Keratinocyte (primary cell): ENCODE results near the gene CCDC170. TPM values are rescaled to one million over a fixed set of nuclear protein-coding genes. Genes with fewer than 3 reads are reported as not detected.

Experiments used
- DNase-seq: peaks from one replicate; pipeline ENCODE4 v3.0.0-alpha.2; 2011; ENCODE audit warnings: low read depth, missing footprints, low spot score
- FAIRE-seq: peaks from 2 replicates; lab custom pipeline; 2011; peaks lifted over from hg19 to GRCh38; lab: Jason Lieb, UNC
- H2AFZ ChIP-seq: 2 replicates; pipeline ENCODE4 v1.6.0; 2012; ENCODE audit warnings: low read length, control low read depth, inconsistent platforms; ENCODE audit not compliant: control insufficient read depth
- H3K27ac ChIP-seq: 2 replicates; pipeline ENCODE4 v1.5.1; 2011; ENCODE audit warnings: low read length; ENCODE audit not compliant: control insufficient read depth, insufficient read depth
- H3K27me3 ChIP-seq: 3 replicates; pipeline ENCODE4 v1.6.0; 2011; ENCODE audit warnings: low read length; ENCODE audit not compliant: control insufficient read depth, insufficient read depth; ENCODE audit errors: extremely low read depth
- H3K36me3 ChIP-seq, 2 experiments: 2 replicates in 1 of 2; 3 replicates in 1 of 2; pipeline ENCODE4 v1.5.1; 2011; ENCODE audit warnings: low read length in 2 of 2, mild to moderate bottlenecking in 1 of 2; ENCODE audit not compliant: control insufficient read depth in 2 of 2, insufficient read depth in 2 of 2; ENCODE audit errors: extremely low read depth in 1 of 2
- H3K4me1 ChIP-seq: 3 replicates; pipeline ENCODE4 v1.5.1; 2011; ENCODE audit warnings: low read length; ENCODE audit not compliant: control insufficient read depth, insufficient read depth; ENCODE audit errors: extremely low read depth
- H3K4me2 ChIP-seq: 3 replicates; pipeline ENCODE4 v1.6.0; 2011; ENCODE audit warnings: low read depth, low read length; ENCODE audit not compliant: control insufficient read depth, insufficient read depth; ENCODE audit errors: extremely low read depth
- H3K4me3 ChIP-seq, 3 experiments: fragments of 200-600 bp in 1 of 3; sonication (generic) in 1 of 3; 2 replicates in 2 of 3; 3 replicates in 1 of 3; pipeline ENCODE4 v1.5.1; 2011 to 2016; ENCODE audit warnings: low read length in 3 of 3, mild to moderate bottlenecking in 3 of 3, control low read depth in 2 of 3, inconsistent platforms in 1 of 3, low read depth in 1 of 3, mixed read lengths in 1 of 3, mixed run types in 1 of 3, moderate library complexity in 1 of 3; ENCODE audit not compliant: control insufficient read depth in 2 of 3, insufficient read depth in 2 of 3; ENCODE audit errors: extremely low read depth in 1 of 3
- H3K79me2 ChIP-seq: 2 replicates; pipeline ENCODE4 v1.6.0; 2012; ENCODE audit warnings: low read length; ENCODE audit not compliant: control insufficient read depth, insufficient read depth
- H3K9ac ChIP-seq: 3 replicates; pipeline ENCODE4 v1.6.0; 2011; ENCODE audit warnings: low read length; ENCODE audit not compliant: control insufficient read depth, insufficient read depth; ENCODE audit errors: extremely low read depth
- H3K9me1 ChIP-seq: 3 replicates; pipeline ENCODE4 v1.6.0; 2011; ENCODE audit warnings: low read length; ENCODE audit not compliant: control insufficient read depth, insufficient read depth; ENCODE audit errors: extremely low read depth
- H3K9me3 ChIP-seq: 2 replicates; pipeline ENCODE4 v1.5.1; 2012; ENCODE audit warnings: low read depth, low read length; ENCODE audit not compliant: control insufficient read depth
- H4K20me1 ChIP-seq: 3 replicates; pipeline ENCODE4 v1.6.0; 2011; ENCODE audit warnings: low read length; ENCODE audit not compliant: control insufficient read depth, insufficient read depth; ENCODE audit errors: extremely low read depth
- EZH2 ChIP-seq: IDR thresholded peaks from one replicate; pipeline ENCODE4 v1.6.1; 2012; ENCODE audit warnings: inconsistent platforms, mild to moderate bottlenecking, low read length, moderate library complexity
- dilution Hi-C: fragments of 300-500 bp; cut with MboI; formaldehyde crosslinking; loops from one replicate; pipeline ENCODE4 v1.7.0; 2020; ENCODE audit warnings: low sequenced_read_pairs; ENCODE audit not compliant: extremely low pct_ligation_motif_present
- polyA plus RNA-seq, 5 experiments: library from polyadenylated mRNA; depleted of rRNA in 3 of 5; stranded (reverse) in 3 of 5; stranded (forward) in 1 of 5; unstranded in 1 of 5; fragments of >200 nt; gene quantifications; 1 replicate in 1 of 5; 2 replicates in 3 of 5; 3 replicates in 1 of 5; pipeline versions ENCODE4 v1.2.1 to v1.2.3, GENCODE V29; 2011 to 2012; ENCODE audit warnings: missing spikeins in 2 of 5, low read depth in 1 of 5, low replicate concordance in 1 of 5
- TF ChIP-seq, protein P1 (sequence below), 3 experiments: IDR thresholded peaks in 1 of 3; conservative IDR thresholded peaks in 1 of 3; optimal IDR thresholded peaks in 1 of 3; 2 replicates in 2 of 3; 3 replicates in 1 of 3; pipeline versions ENCODE3 to v1.5.1; 2011; ENCODE audit warnings: low read length in 3 of 3, mild to moderate bottlenecking in 3 of 3, moderate library complexity in 2 of 3, control low read depth in 1 of 3, inconsistent platforms in 1 of 3; ENCODE audit not compliant: insufficient read depth in 2 of 3; ENCODE audit errors: extremely low read depth in 1 of 3

The CCDC170 gene
- polyA plus RNA-seq, 1 donor (not counting 4 experiments of a cell fraction or from before 2014, with no cell fraction given): 0.10 TPM

DNA sequence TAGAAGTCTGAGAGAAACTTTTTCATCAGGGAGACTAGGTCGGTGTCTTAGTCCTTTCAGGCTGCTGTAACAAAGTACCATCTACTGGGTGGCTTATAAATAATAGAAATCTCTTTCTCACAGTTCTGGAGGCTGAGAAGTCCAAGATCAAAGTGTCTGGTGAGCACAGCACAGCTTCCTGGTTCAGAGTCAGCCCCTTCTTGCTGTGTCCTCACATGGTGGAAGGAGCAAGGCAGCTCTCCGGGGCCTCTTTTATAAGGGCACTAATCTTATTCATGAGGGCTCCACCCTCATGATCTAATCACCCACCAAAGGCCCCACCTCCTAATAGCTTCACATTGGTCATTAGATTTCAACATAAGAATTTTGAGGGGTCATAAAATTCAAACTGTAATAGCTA is 122.8 kb downstream of the CCDC170 start:
- FAIRE-seq (no peak), DNase-seq (no peak)
- Histone ChIP-seq H2AFZ (no peak overlapping the region), H4K20me1 (no peaks in the 10 kb centered on the region), H3K4me3 (no peak overlapping the region), H3K4me1 (no peaks in the 10 kb centered on the region), H3K27me3 (no peaks in the 10 kb centered on the region), H3K27ac (no peak overlapping the region), H3K9ac (no peak overlapping the region), H3K9me3 (no peaks in the 10 kb centered on the region), H3K9me1 (no peaks in the 10 kb centered on the region), H3K4me2 (no peak overlapping the region), H3K36me3 (no peaks in the 10 kb centered on the region), H3K79me2 (no peaks in the 10 kb centered on the region)
- dilution Hi-C loops: no loop called here
- TF ChIP-seq, protein P1, sequence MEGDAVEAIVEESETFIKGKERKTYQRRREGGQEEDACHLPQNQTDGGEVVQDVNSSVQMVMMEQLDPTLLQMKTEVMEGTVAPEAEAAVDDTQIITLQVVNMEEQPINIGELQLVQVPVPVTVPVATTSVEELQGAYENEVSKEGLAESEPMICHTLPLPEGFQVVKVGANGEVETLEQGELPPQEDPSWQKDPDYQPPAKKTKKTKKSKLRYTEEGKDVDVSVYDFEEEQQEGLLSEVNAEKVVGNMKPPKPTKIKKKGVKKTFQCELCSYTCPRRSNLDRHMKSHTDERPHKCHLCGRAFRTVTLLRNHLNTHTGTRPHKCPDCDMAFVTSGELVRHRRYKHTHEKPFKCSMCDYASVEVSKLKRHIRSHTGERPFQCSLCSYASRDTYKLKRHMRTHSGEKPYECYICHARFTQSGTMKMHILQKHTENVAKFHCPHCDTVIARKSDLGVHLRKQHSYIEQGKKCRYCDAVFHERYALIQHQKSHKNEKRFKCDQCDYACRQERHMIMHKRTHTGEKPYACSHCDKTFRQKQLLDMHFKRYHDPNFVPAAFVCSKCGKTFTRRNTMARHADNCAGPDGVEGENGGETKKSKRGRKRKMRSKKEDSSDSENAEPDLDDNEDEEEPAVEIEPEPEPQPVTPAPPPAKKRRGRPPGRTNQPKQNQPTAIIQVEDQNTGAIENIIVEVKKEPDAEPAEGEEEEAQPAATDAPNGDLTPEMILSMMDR (optimal IDR thresholded peaks at IDR 0.05 in 1 of 3, IDR thresholded peaks at IDR 0.05 in 1 of 3, conservative IDR thresholded peaks at IDR 0.05 in 1 of 3; ENCODE audit: extremely low read depth in 1 of 3, insufficient read depth in 2 of 3, low read length in 3 of 3): no peak
- no peak for TF ChIP-seq EZH2

DNA sequence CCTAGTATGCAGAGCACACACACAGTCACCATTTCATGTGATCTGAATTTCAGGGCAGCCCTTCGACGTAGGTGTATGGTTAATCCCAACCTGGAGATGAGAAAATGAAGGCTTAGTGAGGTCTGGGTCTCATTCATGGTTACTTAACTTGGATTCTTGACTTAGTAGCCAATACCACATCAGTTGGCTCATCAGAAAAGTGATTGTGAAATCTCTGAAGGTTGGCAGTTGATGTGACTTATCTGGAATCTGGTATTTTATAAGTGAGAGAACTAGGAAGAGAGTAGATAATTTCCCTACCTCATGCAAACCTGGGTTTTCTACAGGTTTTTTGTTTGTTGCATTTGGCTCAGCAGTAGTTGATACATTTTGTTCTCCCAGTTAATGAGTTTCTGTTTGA is 123.7 kb downstream of the CCDC170 start:
- no peak for DNase-seq
- no peak overlapping the region for H3K4me3 ChIP-seq
- dilution Hi-C loops: no loop called here

More for the DNA sequence above, 123.7 kb downstream of the CCDC170 start:
- Histone ChIP-seq H3K36me3 (no peaks in the 10 kb centered on the region), H3K4me2 (no peak overlapping the region), H2AFZ (no peak overlapping the region), H3K9ac (no peak overlapping the region), H4K20me1 (no peaks in the 10 kb centered on the region), H3K9me3 (no peaks in the 10 kb centered on the region), H3K9me1 (no peaks in the 10 kb centered on the region), H3K27ac (no peak overlapping the region), H3K79me2 (no peaks in the 10 kb centered on the region), H3K4me1 (no peaks in the 10 kb centered on the region), H3K27me3 (no peaks in the 10 kb centered on the region)
- TF ChIP-seq EZH2: no peak
- TF ChIP-seq, protein P1 (optimal IDR thresholded peaks at IDR 0.05 in 1 of 3, IDR thresholded peaks at IDR 0.05 in 1 of 3, conservative IDR thresholded peaks at IDR 0.05 in 1 of 3; ENCODE audit: extremely low read depth in 1 of 3, insufficient read depth in 2 of 3, low read length in 3 of 3): no peak
- FAIRE-seq: no peak
